Fibroblast of villous mesenchyme (primary cell): ENCODE results near the gene MS4A15. TPM values are rescaled to one million over a fixed set of nuclear protein-coding genes. Genes with fewer than 3 reads are reported as not detected.

Source experiments
- DNase-seq: peaks from one replicate; pipeline ENCODE4 v3.0.0-alpha.2; 2010; ENCODE audit warnings: low read depth
- H3K4me3 ChIP-seq: 2 replicates; pipeline ENCODE4 v1.5.1; 2011; ENCODE audit warnings: low read depth, mild to moderate bottlenecking, low read length
- CTCF ChIP-seq: IDR thresholded peaks from 2 replicates; pipeline ENCODE4 v1.5.1; 2012; ENCODE audit warnings: low read depth, mild to moderate bottlenecking, low read length; ENCODE audit not compliant: insufficient read depth
- total RNA-seq: library from RNA; depleted of rRNA; stranded (reverse); fragments of >200 nt; gene quantifications from 2 replicates; pipeline ENCODE4 v1.2.3, GENCODE V29; 2012

The MS4A15 gene
- total RNA-seq, 1 donor: not detected

DNA sequence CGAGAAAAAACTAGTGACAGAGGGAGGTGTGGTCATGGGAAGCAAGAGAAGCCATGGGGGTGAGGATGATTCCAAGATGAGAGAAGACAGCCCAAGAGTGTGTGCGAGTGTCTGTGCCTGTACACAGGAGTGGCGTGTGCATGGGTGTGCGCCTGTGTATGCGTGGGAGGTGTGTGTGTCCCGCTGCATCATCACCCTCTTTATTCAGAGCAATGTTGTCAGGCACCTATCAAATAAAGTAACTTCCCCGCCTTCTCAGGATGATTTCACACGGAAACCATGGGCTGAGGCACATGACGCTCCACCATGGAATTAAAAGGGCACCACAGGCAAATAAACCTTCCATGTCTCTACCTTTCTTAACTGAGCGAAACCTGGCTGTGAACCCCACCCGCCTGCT lies 53.0 kb downstream of the MS4A15 start:
- TF ChIP-seq CTCF: no peak
- H3K4me3 ChIP-seq: no peak overlapping the region
- no peak for DNase-seq

- TF ChIP-seq CTCF: no peak
- H3K4me3 ChIP-seq: no peak overlapping the region
- DNase-seq: no peak
Observed at GRCh38 chr11:60810151-60810550, 53.5 kb downstream of the MS4A15 start.

GRCh38 chr11:60810569-60810968 lies 53.9 kb downstream of the MS4A15 start:
- no peak for DNase-seq
- TF ChIP-seq CTCF: no peak
- H3K4me3 ChIP-seq: no peak overlapping the region

DNA sequence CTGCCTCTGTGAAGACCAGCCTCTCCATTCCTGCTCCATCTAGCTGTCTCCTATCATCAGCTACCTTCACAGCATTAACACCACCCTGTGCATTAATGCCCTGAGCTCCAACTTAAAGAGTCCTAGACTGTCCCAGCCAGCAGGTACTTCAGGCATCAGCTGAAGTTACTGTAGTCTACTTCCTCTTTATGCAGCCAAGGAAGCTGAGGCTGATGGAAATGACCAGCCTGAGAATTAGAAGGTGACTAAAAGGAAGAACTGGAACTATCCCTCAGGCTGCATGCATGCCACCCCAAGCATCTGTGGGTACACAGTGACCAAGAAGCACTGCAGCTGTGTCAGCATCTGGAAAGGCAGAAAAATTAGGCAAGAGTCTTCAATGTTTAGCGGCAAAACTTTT lies 56.7 kb downstream of the MS4A15 start:
- DNase-seq: no peak
- no peak overlapping the region for H3K4me3 ChIP-seq
- no peak for TF ChIP-seq CTCF

- H3K4me3 ChIP-seq: no peak overlapping the region
- no peak for DNase-seq
- no peak for TF ChIP-seq CTCF
Observed at GRCh38 chr11:60814112-60814511, 57.4 kb downstream of the MS4A15 start.

DNA sequence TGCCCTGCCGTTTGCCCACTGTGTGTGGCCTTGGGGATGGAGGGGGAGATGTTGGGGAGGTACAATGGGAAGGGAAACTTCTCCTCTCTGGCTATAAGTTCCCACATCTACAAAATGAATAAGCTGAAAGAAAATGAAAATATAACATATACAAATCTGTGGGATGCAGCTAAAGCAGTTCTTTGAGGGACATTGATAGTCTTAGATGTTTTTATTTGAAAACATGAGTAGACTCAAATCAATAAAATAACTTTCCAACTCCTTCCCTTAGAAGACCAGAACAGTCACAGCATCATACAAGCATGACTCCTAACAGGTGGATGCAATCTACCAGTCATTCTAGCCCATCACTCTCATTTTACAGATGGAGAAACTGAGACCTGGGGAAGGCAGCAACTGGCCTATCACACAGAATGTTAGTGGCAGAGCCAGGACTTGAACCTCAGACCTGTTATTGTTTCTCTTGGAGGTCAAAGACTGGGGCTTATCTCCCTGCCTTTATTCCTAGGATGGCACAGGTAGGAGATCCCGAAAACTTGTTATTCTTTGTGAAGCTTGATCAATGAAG lies 60.0 kb downstream of the MS4A15 start:
- DNase-seq: no peak
- H3K4me3 ChIP-seq: no peak overlapping the region
- no peak for TF ChIP-seq CTCF

GRCh38 chr11:60818057-60818456 lies 61.4 kb downstream of the MS4A15 start:
- DNase-seq: no peak
- no peak for TF ChIP-seq CTCF
- H3K4me3 ChIP-seq: no peak overlapping the region
